ENCODE data around the gene RAD1.

The RAD1 gene

DNA sequence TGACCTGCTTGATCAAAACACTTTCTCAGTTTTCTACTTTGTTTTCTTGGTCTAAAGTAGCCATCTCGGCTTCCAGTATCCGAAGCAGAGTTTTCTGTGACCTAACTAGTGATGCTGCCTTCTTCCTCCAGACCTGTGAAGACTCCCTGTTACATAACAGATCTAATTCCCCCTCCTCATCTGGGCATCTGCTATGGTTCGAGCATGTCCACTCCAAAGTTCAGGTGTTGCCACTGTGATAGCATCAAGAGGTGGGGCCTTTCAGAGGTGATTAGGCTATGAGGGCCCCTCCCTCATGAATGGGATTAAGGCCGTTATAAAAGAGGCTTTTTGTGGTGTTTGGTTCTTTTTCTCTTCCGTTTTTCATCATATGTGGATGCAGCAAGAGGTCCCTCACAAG lies 56.1 kb downstream of the RAD1 start:
- no peak for DNase-seq

DNA sequence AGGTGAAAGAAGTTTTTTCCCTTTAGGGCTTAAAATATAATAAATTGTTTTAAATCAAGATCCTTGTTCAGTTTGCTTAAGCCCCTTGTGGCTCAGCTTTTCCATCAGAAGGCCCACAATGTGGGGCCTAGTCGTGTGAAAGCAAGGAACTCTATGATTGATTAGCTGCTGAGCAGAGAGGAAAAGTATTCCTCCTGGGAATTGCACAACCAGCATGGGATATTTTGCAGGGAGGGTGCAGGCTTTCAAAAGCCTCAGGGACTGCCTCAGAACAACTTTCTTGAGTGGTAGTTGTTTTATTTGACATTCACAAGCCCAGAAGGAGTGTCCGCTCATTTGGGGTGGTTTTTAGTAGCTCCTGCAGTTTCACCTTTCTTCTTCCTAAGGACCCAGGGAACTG lies 56.5 kb downstream of the RAD1 start:
- no peak for DNase-seq

DNA sequence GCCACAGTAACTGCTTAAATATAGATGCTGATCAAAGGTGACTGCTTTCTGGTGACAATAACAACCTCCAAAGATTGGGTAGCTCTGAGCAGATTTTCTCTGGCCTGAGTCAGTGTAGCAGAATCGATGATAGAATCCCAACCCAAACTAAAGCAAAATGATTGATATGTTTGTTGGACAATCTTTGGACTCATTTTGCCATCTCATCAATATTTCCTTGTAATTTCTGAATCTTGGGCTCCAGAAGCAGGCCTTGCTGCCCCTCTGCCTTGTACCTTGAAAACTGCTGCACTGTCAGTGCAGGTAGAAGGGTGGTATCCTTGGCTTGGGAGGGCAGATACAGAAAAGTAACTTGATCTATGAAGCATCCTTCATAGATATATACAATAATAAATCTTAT lies 57.4 kb downstream of the RAD1 start:
- no peak for DNase-seq

DNA sequence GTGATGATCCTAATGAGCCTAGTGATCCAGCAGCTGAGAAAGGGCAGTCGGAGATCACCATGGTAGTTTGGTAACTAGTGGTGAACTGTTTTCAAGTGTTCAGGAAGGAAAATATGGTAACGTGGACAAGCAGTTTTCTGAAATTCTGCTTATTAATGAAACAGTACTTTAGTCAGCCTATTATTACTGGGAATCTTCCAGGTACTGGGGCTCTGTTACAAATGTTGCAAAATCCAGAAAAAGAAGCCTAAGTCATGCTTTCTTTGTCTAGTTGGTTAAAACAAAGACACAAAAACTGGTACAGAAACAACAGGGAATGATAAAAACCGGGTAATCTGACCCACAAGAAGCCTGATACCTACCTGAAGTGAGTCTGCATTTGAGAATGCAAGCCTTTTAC lies 58.1 kb downstream of the RAD1 start:
- no peak for DNase-seq
